ENCODE results near the gene CRACR2B.

The CRACR2B gene

DNA sequence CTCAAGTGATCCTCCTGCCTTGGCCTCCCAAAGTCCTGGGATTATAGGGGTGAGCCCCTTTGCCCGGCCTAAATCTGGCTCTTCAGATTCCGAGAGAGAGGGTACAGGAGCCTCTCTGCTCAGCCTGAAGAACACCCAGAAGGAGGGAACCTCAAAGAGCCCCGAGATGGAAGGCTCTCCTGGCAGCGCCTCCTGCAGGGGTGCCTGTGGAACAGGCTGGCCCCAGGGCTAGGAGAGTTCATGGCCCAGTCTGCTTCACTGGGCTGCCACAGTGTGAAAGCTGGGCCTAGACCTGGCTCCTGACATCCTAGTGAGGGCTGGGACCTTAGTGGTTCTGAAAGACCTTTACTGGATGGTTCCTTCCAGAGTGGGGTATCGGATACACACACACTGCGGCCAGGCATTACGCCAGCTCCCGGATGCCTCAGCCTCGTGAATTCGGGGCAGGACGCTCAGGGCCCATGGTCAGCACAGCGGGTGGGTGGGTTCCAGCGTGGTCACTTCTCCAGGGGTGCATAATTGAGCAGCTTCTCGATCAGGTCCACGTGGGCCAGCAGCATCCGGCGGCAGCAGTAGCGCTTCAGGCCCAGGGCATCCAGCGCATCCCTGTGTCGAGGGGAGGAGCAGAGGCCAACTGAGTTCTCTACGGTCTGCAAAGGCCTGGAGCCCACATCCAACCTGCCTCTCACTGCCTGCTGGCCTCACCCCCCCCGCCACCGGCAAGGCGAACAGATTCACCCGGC is 12.3 kb downstream of the CRACR2B start:
- DNase-seq, result no peak

DNA sequence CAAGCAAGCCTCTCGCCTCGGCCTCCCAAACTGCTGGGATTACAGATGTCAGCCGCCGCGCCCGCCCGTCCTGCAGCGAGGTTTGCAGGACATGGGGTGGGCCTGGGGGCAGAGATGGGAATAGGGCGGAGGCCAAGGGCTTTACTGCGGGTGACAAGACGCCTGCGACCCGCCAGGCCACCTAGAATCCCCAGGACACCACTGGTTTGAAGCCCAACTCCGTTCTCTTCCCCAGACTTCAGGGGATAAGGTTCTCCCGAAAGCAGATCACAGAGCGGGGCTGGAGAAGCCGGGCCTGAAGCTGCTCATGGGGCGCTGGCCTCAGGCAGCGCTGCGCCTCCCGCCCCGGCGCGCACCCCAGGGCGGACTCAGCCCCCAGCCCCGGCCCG is 14.3 kb downstream of the CRACR2B start:
- no peak for DNase-seq

DNA sequence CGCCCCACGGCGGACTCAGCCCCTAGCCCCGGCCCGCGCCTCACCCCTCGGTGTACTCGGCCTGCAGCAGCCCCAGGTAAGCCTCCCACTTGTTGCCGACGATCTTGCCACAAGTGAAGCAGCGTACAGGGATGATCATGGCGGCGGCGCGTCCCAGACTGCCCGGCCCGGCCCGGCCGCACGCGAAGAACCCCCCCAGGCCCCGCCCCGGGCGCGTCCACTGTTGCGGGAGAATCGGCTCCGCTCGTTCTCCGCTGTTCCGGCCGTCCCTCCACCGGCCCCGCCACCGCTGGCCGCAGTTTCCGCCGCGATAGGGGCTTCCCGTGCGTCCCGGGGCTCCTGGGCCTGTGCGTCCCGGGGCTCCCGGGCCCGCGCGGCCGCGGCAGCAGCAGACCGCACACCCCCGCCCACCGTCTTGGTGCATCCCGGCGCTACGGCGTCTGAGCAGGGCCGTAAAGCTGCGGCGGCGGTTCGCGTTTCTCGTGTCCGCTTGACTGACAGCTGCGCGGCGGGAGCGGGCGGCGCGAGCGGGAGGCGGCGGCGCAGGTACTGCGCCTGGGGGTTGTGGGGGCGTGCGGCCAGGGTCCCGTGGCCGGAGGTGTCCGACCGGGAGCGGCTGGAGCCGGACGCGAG is 14.8 kb downstream of the CRACR2B start, which contains the start of the genes POLR2L and TSPAN4:
Gene POLR2L, minus strand, starts transcription at position 160 of the 633 bp plus-strand sequence. Its CDS starts 21 bp downstream, at position 139.
Gene TSPAN4, plus strand, starts transcription at position 483 of the 633 bp plus-strand sequence. CDS start 7,453 bp downstream, outside the sequence.
- DNase-seq, result peak; percentile 89

DNA sequence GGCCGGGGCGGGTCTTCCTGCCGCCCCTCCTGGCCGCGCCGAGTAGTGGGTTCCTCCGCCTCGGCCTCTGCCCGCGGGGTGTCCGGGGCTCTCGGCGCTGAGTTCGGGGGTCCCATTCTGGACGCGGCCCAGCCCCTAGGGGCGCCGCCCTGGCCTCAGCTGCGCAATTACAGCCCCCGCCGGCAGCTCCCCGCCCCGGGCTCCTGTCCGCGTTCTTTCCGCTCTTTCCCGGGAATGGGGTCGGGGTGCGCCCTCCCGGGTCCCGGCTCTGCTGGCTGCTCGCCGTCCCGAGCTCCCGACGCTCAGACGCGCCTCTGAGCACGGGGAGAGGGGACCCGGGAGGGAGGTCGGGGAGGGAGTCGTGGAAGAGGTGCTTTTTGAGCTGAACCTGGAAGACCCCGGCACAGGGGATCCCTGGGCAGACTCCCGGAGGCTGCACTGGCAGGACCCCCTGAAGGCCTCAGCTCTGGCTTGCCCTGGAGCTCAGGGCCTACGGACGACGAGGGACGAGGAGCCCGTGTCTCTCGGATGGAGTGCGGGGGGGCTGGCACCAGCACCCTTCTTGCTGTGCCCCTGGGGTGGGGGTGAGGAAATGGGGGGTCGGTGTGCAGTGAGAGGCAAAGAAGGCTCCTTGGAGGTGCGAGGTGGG is 15.5 kb downstream of the CRACR2B start:
- DNase-seq, result no peak

DNA sequence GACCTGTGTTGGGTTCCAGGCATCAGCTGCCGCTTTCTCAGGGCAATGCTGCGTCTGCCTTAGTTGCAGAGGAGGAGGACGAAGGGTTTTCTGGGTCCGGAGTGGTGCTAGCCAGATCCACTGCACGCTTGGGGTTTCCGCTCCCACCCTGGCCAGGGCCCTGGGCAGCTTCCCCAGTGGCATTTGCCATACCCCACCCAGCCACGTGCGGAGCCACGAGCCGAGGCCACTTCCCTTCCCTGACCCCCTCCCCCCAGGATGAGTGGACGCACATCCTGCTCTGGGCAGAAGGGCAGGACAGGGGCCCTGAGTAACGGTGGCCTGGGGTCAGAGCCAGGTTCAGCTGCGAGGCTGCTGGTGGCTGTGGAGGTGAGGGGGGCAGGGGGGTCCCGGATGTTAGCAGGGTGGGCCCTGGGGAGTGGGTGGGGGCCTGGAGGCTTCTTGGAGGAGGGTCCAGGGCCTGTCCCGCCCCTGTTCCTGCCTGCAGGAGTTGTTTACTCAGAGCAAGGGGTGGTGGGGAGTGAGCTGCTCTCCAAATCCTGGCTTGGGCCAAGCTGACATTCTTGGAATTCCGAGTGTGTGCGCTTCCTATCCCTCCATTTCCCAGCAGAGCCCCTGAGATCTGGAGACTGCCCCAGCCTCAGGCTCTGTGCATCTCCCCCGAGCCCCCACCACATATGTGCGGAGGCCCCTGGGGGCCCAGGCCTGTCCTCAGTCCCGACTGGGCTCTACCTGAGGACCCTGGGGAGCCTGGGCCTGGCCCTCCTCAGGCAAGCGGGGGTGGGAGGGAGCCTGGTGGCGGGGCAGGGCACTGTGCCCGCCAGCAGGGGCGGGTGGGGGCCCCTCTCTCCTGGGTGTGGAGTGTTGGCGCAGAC is 16.3 kb downstream of the CRACR2B start:
- no peak for DNase-seq

DNA sequence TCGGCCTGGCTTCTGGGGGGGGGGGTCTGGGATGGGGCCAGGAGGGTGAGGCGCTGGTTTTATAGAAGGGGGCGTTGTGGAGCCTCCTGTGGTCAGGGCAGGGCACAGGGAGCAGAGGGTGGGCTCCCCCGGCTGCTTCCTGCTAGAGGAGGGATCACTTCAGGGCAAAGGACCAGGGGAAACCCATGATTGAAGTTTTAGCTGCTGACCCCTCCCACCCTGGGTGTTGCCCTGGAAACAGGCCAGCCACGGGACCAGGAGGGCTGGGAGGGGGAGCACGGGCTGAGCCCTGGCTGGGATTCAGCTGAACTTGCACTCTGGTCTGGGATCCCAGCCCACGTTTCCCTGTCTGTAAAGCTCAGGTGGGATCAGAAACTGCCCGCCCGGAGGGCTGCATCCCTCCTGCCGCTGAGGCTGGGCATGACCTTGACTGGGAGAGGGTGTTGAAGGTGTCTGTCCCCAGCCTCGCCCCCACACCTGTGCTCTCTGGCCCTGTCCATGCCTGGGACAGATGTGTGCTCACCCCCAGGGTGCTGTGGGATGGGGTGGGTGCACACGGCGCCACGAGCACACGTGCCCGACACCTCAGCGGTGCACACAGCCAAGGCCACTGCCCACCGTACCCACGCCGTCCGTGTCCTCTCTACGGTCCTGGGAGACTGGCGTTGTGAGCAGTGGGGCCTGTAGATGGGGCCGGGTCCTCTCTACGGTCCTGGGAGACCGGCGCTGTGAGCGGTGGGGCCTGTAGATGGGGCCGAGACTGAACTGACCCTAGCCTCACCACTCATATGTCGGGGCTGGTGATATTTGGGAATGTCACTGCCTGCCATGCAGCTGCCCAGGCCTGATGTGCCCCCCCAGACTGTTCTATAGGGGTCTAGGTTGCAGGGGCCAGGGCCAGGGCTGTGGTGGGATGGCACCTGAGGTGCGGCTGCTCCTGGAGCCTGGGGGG is 17.2 kb downstream of the CRACR2B start:
- no peak for DNase-seq

DNA sequence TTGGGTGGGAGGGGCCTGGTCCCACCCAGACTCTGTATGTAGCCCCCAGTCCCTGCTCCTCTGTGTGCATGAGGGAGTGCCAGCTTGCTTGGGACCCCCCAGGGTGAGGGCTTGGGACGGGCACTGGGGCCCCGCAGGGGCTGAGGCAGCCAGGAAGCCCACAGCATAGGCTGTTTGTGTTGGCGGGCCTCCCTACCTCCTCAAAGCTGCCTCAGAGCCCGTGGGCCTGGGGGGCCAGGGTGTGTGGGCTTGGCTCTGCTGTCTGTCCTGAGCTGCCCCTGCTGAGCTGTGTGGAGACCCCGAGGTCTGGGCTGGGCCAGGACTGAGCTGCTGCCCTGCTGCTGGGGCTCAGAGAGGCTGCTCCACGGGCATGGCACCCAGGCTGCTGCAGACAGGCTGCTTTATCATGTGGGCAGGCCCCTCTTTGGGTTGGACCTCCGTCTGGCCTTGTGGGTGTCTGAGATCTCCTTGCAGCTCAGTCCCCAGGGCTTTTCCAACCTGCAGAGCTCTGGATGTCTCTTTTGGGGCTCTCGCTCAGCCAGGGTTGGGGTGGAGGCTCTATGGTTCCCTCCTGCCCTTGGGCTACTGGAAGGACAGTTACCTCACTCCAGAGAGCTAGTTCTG is 18.3 kb downstream of the CRACR2B start:
- DNase-seq, result no peak

DNA sequence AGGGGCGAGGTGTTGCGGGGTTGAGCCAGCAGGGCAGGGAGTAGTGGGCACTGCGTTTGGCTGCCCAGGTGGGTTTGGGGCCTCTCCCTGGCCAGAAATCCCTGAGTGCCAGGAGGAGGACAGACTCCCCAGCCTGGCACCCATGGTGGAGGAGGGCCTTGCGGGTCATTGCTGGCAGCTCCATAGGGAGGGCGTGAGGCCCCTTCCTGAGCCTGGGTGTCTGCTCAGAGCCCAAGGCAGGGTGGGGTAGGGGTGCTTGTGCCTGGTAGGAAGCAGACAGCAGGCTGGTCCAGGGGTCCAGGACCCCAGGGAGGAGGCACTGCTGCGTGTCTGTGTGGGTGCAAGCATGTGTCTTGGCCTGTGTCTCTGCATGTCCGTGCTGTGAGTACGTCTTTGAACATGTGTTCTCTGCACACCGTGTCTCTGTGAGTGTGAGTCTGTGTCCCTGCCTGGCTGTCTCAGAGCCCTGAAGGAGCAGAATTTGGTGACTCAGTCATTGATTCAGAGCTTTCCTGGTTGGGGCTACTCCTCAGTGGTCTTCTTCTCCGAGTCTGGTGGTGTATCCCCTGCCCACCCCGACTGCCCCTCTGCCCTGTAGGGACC is 18.9 kb downstream of the CRACR2B start:
- no peak for DNase-seq

DNA sequence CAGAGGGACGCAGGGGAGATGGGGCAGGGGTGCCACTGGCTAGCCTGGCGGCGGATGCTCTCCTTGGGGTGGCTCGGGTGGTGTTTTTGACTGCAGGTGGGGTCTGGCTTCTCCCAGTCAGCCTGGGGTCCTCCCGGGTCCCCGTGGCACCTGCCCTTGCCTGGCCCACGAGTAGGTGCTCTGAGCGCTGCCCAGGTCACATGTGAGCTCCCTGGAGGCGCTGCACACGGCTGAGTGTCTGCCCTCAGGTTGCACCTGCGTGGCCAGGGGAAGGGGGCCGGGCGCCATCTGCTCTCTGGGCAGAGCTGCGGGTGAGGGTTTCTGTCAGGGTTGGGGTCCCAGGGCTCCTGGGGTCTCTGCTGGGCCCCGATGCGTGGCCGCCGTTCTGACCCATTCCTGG is 20.2 kb downstream of the CRACR2B start:
- no peak for DNase-seq

DNA sequence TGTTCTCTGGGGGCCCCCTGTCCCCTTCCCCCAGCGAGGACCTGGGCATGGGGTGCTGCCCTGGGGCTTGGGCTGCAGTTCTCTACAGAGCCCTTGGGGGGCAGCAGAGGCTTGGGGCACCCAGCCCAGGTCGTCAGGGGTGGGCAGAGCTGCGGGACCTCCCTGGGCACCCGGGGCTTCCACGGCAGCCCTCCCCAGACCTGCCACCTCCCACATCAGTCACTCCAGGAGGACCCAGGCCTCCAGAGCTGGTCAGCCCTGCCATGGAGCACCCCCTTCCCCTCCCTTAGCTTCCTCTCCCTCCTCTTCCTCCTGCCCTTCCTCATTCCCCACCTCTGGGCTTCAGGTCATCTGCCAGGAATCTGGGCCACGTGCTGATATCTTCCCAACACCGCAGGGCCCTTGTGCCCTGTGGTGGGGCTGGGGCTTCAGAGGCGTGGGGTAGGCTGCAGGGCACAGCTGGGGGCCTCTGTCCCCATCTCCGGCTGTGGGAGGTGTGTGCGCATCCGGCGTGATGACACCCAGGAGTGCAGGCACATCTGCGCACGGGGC is 20.7 kb downstream of the CRACR2B start:
- DNase-seq, result peak; percentile 60

DNA sequence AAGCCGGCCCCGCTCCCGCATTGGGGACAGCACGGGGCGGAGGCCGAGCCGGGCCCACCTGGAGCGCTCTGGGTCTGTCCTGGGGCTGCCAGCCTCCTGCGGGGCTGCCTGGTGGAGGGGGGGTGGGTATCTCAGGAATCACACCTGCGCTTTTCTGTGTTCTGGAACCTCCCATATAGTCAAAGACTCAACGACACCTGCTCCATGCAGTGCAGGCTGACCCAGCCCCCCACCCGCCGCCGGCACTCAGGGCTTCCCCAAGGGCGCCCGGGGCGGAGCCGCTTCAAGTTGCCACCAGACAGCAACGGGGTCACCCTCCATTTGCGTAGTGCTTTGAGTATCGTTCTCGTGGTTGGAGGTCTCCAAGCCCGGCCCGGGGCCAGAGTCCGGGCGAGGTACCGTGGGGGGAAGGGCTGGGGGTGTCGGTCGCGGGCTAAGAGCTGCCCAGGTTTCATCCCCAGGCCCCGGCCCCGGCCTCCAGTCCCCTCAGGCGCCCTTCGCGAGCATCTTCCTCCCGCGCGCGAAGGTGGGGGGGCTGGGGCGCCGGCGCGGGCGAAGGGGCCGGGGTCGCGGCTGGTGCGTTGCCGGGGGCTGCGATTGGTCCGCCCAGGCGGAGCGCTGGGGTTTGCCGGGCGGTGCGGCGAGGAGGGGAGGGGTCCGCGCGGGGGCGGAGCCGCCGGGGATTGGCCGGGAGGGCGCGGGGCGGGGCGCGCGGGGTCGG is 21.5 kb downstream of the CRACR2B start:
- peak; percentile 80 for DNase-seq

DNA sequence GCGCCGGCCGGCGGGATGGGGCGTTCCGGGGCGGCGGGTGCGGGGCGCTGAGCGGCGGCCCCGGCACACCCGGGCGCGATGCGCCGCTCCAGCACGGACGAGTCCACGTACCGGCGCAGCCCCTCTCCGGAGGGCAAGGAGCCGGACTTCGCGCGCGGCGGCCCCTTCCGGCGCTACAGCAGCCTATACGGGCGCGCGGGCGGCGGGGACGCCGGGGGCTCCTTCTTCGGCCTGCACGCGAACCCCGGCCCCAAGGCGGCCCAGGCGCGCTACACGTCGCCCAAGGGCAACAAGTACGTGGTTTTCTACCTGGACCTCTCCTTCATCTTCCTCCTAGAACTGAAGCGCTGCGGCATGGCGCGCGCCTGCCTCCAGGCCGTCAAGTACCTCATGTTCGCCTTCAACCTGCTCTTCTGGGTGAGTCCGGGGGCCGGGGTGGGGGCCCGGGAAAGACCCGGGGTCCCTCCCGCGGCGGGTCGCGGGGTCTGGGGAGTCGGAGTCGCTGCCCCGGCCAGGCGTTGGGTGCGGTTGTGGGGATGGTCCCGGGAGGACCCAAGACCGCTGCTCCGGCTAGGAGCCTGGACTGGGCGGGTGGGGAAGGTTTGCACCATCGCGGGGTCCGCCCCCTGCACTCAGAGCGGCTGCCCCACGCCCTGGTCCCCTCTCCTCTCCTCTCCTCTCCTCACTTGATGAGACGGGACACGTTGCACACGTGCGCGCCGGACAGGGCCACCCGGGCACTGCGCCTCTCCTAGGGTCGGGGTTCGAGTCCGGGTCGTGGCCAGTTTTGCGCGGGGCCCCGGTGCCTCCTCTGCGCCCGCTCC is 22.4 kb downstream of the CRACR2B start:
- DNase-seq, result no peak

DNA sequence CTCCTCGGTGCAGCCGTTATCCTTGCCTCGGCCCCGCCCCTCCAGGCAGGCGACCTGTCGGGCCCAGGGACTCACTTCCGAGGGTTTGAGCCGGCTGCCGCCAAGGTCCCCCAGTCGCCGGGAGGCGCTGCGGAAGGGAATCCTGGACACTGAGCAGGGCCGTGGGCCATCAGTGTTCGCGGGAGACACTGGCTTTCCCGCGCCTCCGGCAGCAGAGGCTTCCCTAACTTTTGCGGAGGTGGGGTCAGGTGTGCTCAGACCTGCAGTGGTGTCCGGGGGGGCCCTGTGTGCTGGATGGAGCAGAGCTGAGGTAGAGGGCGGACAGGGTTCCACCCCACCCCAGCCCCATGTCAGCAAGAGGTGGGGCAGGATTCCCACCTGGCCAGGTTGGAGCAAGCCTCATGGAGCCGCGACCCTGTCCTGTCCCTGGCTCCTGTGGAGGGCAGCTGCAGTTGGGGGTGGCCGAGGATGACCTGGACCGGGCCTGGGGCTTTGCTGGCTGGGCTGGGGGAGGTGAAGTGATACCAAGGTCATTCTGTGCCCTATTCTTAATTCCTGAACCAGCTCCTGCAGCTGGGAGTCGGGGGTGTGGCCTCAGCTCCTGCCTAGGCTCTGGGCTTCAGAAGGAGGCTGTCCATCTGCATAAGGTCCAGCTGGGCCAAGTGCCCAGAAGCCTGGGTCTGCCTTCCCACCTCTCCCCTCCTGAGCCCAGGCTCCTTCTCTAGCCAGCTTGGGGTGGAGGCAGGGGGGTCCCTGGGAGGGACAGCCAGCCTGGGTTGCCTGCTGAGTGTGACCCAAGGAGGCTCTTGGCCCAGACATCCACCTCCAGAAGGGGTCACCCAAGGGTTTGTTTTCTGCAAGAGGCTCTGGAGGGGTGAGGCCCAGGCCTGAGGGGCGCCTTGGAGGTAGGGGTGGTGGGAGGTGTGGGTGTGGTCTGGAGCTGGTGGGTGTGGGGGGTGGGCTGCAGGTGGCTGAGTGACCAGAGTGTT is 23.4 kb downstream of the CRACR2B start:
- no peak for DNase-seq

DNA sequence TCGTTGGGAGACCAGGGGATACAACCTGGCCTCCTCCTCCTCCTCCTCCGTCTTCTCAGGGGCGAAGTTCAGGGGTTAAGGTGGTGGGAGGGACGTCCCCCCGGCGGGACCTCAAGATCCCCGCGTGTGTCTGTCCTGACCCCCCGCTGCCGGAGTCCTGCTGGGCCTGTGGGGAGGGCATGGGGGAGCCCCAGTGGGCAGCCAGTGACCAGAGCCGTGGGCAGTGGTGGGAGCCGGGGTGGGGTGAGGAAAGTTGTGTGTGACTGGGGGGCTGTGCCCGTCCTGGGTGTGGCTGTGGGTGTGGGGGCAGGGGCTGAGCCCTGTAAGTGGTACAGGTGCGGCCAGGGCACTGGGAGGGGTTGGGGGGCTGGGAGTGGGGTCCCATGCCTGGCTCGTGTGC is 25.0 kb downstream of the CRACR2B start:
- no peak for DNase-seq

DNA sequence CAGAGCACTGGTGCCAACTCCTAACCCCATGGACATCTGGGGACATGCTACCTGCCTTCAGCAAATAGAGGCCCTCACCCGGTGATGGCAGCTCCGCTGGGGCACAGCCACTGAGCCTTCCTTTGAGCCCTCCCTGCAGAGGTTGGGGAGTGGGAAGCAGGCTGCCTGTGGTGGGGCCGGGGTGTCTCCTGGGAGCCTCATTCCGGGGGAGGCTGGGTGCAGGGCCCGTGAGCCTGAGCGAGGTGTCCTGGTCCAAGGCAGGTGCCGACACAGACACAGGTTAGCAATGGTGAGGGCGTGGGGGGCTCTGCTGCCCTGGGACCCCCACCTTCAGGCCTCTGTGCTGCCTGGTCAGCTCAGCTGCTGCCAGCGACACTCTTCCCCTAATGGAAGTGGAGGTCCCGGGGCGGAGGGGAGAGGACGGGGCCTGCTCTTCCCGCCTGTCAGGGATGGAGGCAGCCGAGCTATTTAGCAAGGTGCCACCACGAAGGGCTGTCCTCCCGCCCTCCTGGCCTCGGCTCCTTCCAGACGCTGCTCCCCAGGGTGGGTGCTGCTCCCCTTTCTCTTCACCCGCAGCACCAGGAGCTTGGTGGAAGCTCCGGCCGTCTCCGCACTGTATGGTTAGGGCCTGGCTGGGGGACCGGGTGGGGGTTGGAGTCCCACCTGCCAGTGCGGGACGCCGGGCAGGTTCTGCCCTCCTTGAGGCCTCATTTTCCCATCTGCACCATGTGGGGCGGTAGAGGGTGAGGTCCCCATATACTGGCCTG is 26.1 kb downstream of the CRACR2B start:
- no peak for DNase-seq

DNA sequence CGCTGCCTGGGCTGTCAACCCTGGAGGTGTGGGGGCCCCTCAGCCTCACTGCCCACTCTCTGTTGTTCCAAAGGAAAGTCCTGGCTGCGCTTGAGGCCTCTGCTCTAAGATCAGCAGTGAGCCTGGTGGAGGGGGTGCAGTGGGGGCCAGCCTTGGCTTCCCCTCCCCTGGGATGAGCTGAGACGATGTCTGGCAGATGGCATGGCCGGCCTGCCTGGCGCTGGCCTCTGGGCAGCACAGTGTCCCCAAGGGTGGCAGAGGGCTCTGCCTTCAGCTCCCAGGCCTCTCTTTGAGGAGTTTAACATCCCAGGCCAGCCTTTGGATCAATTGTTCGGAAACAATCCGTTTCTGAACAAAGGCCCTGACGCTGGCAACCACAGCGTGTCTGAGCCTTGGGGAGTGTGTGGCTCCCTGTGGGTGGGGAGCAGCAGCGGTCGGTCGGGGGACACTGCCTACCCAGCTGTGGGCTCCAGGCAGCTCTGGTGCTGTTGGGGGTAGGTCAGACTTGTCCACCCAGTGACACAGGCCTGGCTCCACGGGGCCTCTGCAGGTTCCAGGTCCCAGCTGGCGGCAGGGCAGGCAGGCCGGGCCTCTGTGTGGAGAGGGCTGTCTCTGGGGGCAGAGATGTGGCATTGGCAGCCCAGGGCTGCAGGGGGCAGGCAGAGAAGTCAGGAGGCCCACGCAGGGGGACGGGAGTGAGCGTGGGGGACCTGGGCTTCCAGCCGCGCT is 27.0 kb downstream of the CRACR2B start:
- DNase-seq, result no peak

Data from NCI-H345 (cell line).